Gastrocnemius medialis (tissue), 4 donors: ENCODE measurements around the gene C2orf81.

ENCODE experiments used
- POLR2A ChIP-seq, 2 donors: fragments of 450-650 bp; IDR thresholded peaks; one replicate each; pipeline ENCODE4 v1.6.1; 2017; ENCODE audit warnings: antibody characterized with exemption in 2 of 2, mild to moderate bottlenecking in 2 of 2, moderate library complexity in 2 of 2
- TF ChIP-seq, protein P1 (sequence below), 5 experiments: fragments of 450-650 bp in 3 of 5; fragments of 200-600 bp in 2 of 5; sonication (generic) in 2 of 5; IDR thresholded peaks in 4 of 5; conservative IDR thresholded peaks in 1 of 5; 1 replicate in 4 of 5; 2 replicates in 1 of 5; pipeline ENCODE4 v1.5.1; 2016 to 2019; ENCODE audit warnings: antibody characterized with exemption in 5 of 5, mild to moderate bottlenecking in 3 of 5, moderate library complexity in 3 of 5

DNA sequence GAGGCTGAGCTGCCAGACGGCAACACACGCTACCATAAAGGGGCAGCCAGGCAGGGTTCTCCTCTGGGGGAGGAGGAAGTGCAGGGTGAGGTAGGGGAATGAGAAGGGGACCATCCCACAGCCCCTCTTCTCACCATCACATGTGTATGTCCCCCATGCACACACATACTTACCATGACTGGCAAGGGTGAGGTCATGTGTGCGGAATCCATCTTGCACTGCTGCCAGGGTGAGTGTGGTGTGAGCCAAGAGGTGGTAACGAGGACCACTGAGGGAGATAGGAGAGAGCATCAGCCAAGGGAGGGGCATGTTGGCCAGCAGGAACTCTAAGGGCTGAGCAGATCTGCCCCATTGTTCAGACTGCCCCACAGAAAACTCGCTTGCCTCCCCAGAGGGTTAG lies 7.3 kb upstream of the C2orf81 start:
- TF ChIP-seq, protein P1, sequence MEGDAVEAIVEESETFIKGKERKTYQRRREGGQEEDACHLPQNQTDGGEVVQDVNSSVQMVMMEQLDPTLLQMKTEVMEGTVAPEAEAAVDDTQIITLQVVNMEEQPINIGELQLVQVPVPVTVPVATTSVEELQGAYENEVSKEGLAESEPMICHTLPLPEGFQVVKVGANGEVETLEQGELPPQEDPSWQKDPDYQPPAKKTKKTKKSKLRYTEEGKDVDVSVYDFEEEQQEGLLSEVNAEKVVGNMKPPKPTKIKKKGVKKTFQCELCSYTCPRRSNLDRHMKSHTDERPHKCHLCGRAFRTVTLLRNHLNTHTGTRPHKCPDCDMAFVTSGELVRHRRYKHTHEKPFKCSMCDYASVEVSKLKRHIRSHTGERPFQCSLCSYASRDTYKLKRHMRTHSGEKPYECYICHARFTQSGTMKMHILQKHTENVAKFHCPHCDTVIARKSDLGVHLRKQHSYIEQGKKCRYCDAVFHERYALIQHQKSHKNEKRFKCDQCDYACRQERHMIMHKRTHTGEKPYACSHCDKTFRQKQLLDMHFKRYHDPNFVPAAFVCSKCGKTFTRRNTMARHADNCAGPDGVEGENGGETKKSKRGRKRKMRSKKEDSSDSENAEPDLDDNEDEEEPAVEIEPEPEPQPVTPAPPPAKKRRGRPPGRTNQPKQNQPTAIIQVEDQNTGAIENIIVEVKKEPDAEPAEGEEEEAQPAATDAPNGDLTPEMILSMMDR (IDR thresholded peaks at IDR 0.05 in 4 of 5, conservative IDR thresholded peaks at IDR 0.05 in 1 of 5) = no peak
- no peak for TF ChIP-seq POLR2A (IDR thresholded peaks at IDR 0.05)
